ENCODE measurements around the gene MFSD12.
"Not testable (repeated sequence)": the region's sequence is repeated elsewhere in the genome, so short reads cannot be mapped to it uniquely, and the experiment has no call there.

MFSD12 gene

GRCh38 chr19:3508121-3508661, 49.2 kb downstream of the MFSD12 start:
- not testable (repeated sequence) for H3K27me3 ChIP-seq (ENCODE audit: control insufficient read depth in 2 of 2, insufficient read depth in 2 of 2, low read length in 2 of 2); H3K9me3 ChIP-seq (ENCODE audit: control insufficient read depth in 2 of 2, low read length in 2 of 2); H3K4me3 ChIP-seq (ENCODE audit: low read length in 2 of 2); H3K36me3 ChIP-seq (ENCODE audit: control insufficient read depth in 2 of 2, insufficient read depth in 2 of 2, low read length in 2 of 2); H3K9ac ChIP-seq (ENCODE audit: low read depth in 1 of 2, low read length in 2 of 2); H3K27ac ChIP-seq (ENCODE audit: low read depth in 2 of 2, low read length in 2 of 2)
- H3K4me1 ChIP-seq (ENCODE audit: control insufficient read depth in 2 of 2, insufficient read depth in 2 of 2, low read length in 2 of 2): peaks cover 7 to 11% of the 10 kb centered on the region in 2 donors

- Histone ChIP-seq H3K9ac (ENCODE audit: low read depth in 1 of 2, low read length in 2 of 2) (peak overlapping the region; percentile 47 to 88), H3K36me3 (ENCODE audit: control insufficient read depth in 2 of 2, insufficient read depth in 2 of 2, low read length in 2 of 2) (peaks cover 0 to 9% of the 10 kb centered on the region in 2 donors), H3K4me3 (ENCODE audit: low read length in 2 of 2) (peak overlapping the region; percentile 81 to 83), H3K27me3 (ENCODE audit: control insufficient read depth in 2 of 2, insufficient read depth in 2 of 2, low read length in 2 of 2) (no peaks in the 10 kb centered on the region), H3K9me3 (ENCODE audit: control insufficient read depth in 2 of 2, low read length in 2 of 2) (no peaks in the 10 kb centered on the region), H3K27ac (ENCODE audit: low read depth in 2 of 2, low read length in 2 of 2) (no peak overlapping the region), H3K4me1 (ENCODE audit: control insufficient read depth in 2 of 2, insufficient read depth in 2 of 2, low read length in 2 of 2) (peaks cover 7 to 11% of the 10 kb centered on the region in 2 donors)
These were observed 49.8 kb downstream of the MFSD12 start for GRCh38 chr19:3507371-3508120.

DNA sequence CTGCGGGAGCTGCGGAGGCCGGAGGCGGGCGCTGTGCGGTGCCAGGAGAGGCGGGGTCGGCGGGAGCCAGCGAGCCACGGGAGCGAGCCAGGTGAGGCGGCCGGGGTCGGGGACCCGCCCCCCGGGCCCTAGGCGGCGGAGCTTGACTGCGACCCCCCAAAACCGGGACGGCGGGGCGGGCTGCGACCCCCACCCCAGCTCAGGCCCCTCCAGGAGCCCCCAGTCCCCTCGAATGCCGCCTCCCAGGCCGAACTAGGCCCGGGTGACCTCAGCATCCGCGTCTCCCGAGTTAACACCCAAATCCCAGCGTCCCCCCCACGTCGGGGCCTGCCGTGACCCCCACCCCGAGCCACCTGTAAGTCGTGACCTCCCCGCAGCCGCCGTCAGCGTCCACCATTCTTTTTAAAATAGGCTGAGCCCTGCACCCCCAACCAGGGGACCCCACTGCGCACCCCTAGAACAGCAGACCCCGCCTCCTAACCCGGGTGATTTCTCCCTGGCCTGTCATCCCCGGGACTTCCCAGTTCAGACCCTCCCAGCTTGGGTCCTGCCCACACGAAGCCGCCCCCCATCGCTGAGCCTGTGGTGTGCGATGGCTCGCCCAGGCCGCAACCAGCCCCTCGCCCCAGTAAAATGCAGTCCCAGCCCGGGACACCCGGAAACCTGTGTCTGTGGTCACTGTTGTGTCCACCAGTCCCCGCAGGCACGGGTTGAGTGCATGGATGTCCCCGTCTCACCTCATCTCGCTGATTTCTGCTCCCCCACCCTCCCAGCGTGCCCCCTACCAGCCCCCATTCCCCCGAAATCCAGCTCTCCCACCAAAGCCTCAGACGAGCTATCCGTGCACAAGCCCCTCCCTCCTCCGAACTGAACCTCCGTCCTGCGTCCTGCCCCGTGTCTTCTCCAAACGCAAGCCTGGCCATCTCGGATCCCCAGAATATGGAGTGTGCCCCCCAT, 50.7 kb downstream of the MFSD12 start:
- Histone ChIP-seq H3K9me3 (ENCODE audit: control insufficient read depth in 2 of 2, low read length in 2 of 2) (no peaks in the 10 kb centered on the region), H3K4me3 (ENCODE audit: low read length in 2 of 2) (peak overlapping the region; percentile 81 to 83), H3K27ac (ENCODE audit: low read depth in 2 of 2, low read length in 2 of 2) (peak overlapping the region; percentile 74), H3K36me3 (ENCODE audit: control insufficient read depth in 2 of 2, insufficient read depth in 2 of 2, low read length in 2 of 2) (peaks cover 0 to 9% of the 10 kb centered on the region in 2 donors), H3K27me3 (ENCODE audit: control insufficient read depth in 2 of 2, insufficient read depth in 2 of 2, low read length in 2 of 2) (no peaks in the 10 kb centered on the region), H3K4me1 (ENCODE audit: control insufficient read depth in 2 of 2, insufficient read depth in 2 of 2, low read length in 2 of 2) (peaks cover 7 to 11% of the 10 kb centered on the region in 2 donors), H3K9ac (ENCODE audit: low read depth in 1 of 2, low read length in 2 of 2) (peak overlapping the region; percentile 81 to 88)

- H3K27me3 ChIP-seq (ENCODE audit: control insufficient read depth in 2 of 2, insufficient read depth in 2 of 2, low read length in 2 of 2): no peaks in the 10 kb centered on the region
- H3K9me3 ChIP-seq (ENCODE audit: control insufficient read depth in 2 of 2, low read length in 2 of 2): no peaks in the 10 kb centered on the region
- peak within 1 kb of the TSS; percentile 88 to 96 for H3K4me3 ChIP-seq (ENCODE audit: low read length in 2 of 2)
- peak within 1 kb of the TSS; percentile 88 to 89 for H3K9ac ChIP-seq (ENCODE audit: low read depth in 1 of 2, low read length in 2 of 2)
- peak within 1 kb of the TSS; percentile 87 to 92 for H3K27ac ChIP-seq (ENCODE audit: low read depth in 2 of 2, low read length in 2 of 2)
- H3K4me1 ChIP-seq (ENCODE audit: control insufficient read depth in 2 of 2, insufficient read depth in 2 of 2, low read length in 2 of 2): peaks cover 7 to 14% of the 10 kb centered on the region in 2 donors
- H3K36me3 ChIP-seq (ENCODE audit: control insufficient read depth in 2 of 2, insufficient read depth in 2 of 2, low read length in 2 of 2): peaks cover 0 to 7% of the 10 kb centered on the region in 2 donors
These were observed 51.6 kb downstream of the MFSD12 start, which contains the start of gene FZR1 for GRCh38 chr19:3505598-3506383. TSS of gene FZR1 (plus strand) at chr19:3506311. CDS start at chr19:3522990, 16,679 bp downstream.

DNA sequence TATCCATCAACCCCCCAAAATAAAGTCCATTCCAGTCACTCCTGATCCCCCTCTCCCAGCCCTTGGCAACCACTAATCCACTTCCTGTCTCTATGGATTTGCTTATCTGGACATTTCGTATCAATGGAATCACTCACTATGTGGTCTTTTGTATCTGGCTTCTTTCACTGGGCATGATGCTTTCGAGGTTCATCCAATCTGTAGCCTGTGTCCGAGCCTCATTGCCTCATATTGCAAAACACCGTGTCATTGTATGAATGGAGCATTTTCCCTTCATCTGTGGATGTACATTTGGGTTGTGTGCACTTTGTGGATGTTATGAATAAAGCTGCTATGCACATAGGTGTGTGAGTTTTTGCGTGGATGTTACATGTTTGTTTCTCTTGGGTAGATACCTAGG, 52.7 kb downstream of the MFSD12 start:
- H3K9me3 ChIP-seq (ENCODE audit: control insufficient read depth in 2 of 2, low read length in 2 of 2): no peaks in the 10 kb centered on the region
- no peak overlapping the region for H3K4me3 ChIP-seq (ENCODE audit: low read length in 2 of 2)
- peaks cover 0 to 7% of the 10 kb centered on the region in 2 donors for H3K36me3 ChIP-seq (ENCODE audit: control insufficient read depth in 2 of 2, insufficient read depth in 2 of 2, low read length in 2 of 2)
- no peak overlapping the region for H3K9ac ChIP-seq (ENCODE audit: low read depth in 1 of 2, low read length in 2 of 2)
- no peaks in the 10 kb centered on the region for H3K27me3 ChIP-seq (ENCODE audit: control insufficient read depth in 2 of 2, insufficient read depth in 2 of 2, low read length in 2 of 2)
- H3K27ac ChIP-seq (ENCODE audit: low read depth in 2 of 2, low read length in 2 of 2): no peak overlapping the region
- H3K4me1 ChIP-seq (ENCODE audit: control insufficient read depth in 2 of 2, insufficient read depth in 2 of 2, low read length in 2 of 2): peaks cover 11 to 18% of the 10 kb centered on the region in 2 donors

DNA sequence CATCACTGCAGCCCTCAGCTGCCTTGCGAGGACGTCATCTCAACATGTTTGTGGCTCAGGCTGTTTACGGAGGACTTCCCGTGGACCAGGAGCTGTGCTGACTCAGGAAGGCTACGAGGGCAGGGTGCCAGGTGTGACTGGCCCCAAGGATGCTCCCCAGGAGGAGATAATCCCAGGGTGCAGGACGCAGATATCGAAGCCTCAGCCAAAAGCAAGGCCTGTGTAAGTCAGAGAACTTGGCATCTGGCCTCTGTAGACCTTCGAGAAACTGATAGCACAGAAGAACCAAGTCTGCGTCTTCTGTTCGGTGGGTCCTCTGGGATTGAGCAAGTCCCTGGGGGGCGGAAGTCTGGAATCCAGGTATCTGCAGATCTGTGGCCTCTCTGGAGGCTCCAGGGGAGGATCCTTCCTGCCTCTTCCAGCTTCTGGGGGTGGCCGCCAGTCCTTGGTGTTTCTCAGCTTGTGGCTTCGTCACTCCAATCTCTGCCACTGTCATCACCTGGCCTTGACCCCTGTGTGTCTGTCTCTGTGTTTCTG, 54.3 kb downstream of the MFSD12 start:
- Histone ChIP-seq H3K27me3 (ENCODE audit: control insufficient read depth in 2 of 2, insufficient read depth in 2 of 2, low read length in 2 of 2) (no peaks in the 10 kb centered on the region), H3K9me3 (ENCODE audit: control insufficient read depth in 2 of 2, low read length in 2 of 2) (no peaks in the 10 kb centered on the region), H3K9ac (ENCODE audit: low read depth in 1 of 2, low read length in 2 of 2) (no peak overlapping the region), H3K4me3 (ENCODE audit: low read length in 2 of 2) (no peak overlapping the region), H3K4me1 (ENCODE audit: control insufficient read depth in 2 of 2, insufficient read depth in 2 of 2, low read length in 2 of 2) (peaks cover 12 to 24% of the 10 kb centered on the region in 2 donors), H3K27ac (ENCODE audit: low read depth in 2 of 2, low read length in 2 of 2) (no peak overlapping the region), H3K36me3 (ENCODE audit: control insufficient read depth in 2 of 2, insufficient read depth in 2 of 2, low read length in 2 of 2) (no peaks in the 10 kb centered on the region)

DNA sequence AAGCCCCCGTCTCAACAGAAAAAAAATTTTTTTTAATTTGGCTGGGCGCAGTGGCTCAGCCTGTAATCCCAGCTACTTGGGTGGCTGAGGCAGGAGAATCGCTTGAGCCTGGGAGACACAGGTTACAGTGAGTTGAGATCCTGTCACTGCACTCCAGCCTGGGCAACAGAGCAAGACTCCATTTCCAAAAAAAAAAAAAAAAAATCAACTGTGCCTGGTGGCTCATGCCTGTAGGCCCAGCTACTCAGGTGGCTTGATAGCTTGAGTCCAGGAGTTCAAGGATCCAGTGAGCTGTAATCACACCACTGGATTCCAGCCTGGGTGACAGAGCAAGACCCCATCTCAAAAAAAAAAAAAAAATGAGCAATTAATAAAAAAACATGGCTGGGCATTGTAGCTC, 55.6 kb downstream of the MFSD12 start:
- H3K4me3 ChIP-seq (ENCODE audit: low read length in 2 of 2): no peak overlapping the region
- peaks cover 5 to 19% of the 10 kb centered on the region in 2 donors for H3K4me1 ChIP-seq (ENCODE audit: control insufficient read depth in 2 of 2, insufficient read depth in 2 of 2, low read length in 2 of 2)
- H3K36me3 ChIP-seq (ENCODE audit: control insufficient read depth in 2 of 2, insufficient read depth in 2 of 2, low read length in 2 of 2): peaks cover 0 to 2% of the 10 kb centered on the region in 2 donors
- no peaks in the 10 kb centered on the region for H3K9me3 ChIP-seq (ENCODE audit: control insufficient read depth in 2 of 2, low read length in 2 of 2)
- no peaks in the 10 kb centered on the region for H3K27me3 ChIP-seq (ENCODE audit: control insufficient read depth in 2 of 2, insufficient read depth in 2 of 2, low read length in 2 of 2)
- no peak overlapping the region for H3K9ac ChIP-seq (ENCODE audit: low read depth in 1 of 2, low read length in 2 of 2)
- no peak overlapping the region for H3K27ac ChIP-seq (ENCODE audit: low read depth in 2 of 2, low read length in 2 of 2)

DNA sequence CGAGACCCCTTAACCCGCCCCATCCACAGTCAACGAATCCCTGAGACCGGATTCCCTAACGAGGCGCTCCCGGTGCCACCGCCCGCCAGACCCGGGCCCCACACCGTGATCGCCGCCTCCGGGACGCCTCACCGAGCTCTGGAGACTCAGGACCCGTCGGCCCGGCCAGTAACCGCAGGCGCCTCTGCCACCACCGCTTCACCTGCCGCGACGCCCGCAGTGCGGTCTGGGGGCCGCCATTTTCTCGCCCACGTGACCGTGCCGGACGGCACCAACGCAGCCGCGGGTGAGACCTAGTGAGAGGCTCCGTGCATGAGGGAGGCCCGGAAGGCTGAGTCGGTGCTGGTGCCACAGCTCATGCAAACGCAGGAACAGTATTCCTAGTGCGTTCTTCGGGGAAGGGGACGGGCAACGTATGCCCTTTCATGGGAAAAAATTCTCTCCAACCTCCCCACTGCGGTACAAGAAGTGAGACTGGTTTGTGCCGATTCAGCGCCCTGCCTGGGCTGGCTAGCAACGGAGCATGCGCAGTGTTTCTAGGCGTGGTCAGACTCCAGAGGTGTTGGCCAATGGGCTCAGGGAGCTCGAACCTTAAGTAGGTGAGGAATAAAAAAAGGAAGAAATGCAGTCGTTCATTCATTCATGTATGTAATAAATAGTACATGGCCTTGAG, 56.8 kb downstream of the MFSD12 start, which contains the start of gene DOHH:
Gene DOHH (minus strand): TSS at position 246 of the 673 bp plus-strand sequence. CDS start 3,860 bp downstream, outside the sequence.
- H3K27ac ChIP-seq (ENCODE audit: low read depth in 2 of 2, low read length in 2 of 2): peak within 1 kb of the TSS; percentile 90 to 91
- H3K27me3 ChIP-seq (ENCODE audit: control insufficient read depth in 2 of 2, insufficient read depth in 2 of 2, low read length in 2 of 2): no peaks in the 10 kb centered on the region
- peak within 1 kb of the TSS; percentile 74 to 87 for H3K9ac ChIP-seq (ENCODE audit: low read depth in 1 of 2, low read length in 2 of 2)
- H3K9me3 ChIP-seq (ENCODE audit: control insufficient read depth in 2 of 2, low read length in 2 of 2): no peaks in the 10 kb centered on the region
- peaks cover 5 to 16% of the 10 kb centered on the region in 2 donors for H3K4me1 ChIP-seq (ENCODE audit: control insufficient read depth in 2 of 2, insufficient read depth in 2 of 2, low read length in 2 of 2)
- H3K4me3 ChIP-seq (ENCODE audit: low read length in 2 of 2): peak within 1 kb of the TSS; percentile 91 to 97
- peaks cover 2 to 8% of the 10 kb centered on the region in 2 donors for H3K36me3 ChIP-seq (ENCODE audit: control insufficient read depth in 2 of 2, insufficient read depth in 2 of 2, low read length in 2 of 2)

All from mucosa of rectum (tissue), 2 donors.